NCI-H2107 (cell line): ENCODE data around the gene TAF5L.

Source experiments
- DNase-seq: peaks from one replicate; lab custom pipeline; 2025; lab: John Stamatoyannopoulos, UW

TAF5L gene

DNA sequence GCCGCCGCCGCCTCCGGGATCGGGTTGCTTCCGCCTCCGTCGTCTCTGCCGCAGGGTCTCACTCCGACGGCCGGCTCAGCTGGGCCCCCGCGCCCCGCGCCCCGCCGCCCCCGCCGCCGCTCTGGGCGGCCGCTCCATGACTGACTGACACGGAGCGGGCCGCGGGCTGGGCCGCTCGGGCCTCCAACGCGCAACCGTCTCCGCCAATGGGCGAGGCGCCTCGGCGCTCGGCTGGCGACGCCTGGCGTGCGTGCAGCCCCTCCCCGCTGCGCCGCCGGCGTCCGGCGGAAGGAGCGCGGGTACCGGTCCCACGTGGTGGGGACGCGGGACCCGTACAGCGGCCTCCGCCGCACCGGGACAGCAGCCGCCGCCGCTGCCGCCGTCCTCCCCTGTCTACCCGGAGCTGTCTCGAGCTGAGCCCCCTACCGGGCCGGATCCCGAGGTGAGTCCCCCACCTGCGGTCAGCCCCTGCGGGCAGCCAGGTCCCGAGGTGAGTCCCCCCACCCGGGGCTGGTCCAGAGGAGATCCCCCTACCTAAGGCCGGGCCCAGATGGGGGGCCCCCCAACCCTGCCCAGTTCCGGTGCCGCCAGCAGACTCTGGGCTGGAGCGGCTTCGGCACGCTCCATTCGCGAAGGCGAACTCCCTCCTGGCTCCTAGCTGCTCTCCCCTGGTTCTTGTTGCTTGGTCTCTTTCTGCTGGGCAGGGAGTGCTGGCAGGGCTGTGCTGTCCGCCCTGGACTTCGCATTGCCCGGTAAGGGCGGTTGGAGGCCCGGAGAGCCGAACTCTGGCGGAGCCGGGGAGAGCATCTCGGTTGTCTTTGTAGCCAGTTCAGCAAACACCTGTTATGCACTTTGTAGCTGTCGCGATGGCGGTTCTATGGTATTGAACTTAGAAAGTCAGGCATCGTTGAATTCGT lies at the start of gene TAF5L, which contains the start of gene URB2:
Gene TAF5L, minus strand, starts transcription at position 208 of the 917 bp plus-strand sequence. CDS start 11,640 bp downstream, outside the sequence.
Gene URB2, plus strand, starts transcription at position 333 of the 917 bp plus-strand sequence. CDS start 1,387 bp downstream, outside the sequence.
- DNase-seq: peak; percentile 87

DNA sequence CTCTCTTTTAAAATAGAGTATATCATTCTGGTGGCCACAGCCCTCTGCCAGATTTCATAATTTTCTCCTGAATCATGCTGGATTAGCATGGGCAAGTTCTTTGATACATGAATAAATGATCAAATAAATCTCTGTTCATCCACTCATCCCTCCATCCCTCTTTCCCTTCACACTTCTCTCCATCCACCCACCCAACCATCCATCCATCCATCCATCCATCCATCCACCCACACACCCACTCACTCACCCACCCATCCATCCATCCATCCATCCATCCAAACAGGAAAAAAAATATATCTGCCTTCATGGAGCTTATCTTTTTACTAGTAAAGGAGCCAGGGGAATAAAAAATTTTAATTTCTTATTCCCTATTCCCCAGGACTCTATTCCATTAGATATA lies 49.5 kb upstream of the TAF5L start:
- no peak for DNase-seq

DNA sequence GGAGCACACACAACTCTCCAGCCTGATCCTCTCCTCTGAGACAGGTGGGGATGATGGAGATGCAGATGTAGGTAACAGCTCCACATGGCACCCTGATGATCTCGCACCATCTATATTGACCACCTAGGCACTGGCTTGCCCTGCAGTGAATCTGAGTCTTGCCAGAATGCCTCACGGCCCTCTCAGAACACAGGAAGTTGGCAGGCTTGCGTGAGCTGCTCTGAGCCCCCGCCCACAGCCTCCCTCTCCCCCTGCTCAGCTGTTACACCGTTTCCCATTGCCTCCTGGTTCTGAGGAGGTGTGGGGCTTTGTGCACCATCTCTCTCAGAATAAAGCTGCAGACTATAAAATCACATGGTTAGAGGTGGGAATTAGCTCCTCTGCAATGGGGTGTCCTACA lies 48.1 kb upstream of the TAF5L start:
- no peak for DNase-seq

DNA sequence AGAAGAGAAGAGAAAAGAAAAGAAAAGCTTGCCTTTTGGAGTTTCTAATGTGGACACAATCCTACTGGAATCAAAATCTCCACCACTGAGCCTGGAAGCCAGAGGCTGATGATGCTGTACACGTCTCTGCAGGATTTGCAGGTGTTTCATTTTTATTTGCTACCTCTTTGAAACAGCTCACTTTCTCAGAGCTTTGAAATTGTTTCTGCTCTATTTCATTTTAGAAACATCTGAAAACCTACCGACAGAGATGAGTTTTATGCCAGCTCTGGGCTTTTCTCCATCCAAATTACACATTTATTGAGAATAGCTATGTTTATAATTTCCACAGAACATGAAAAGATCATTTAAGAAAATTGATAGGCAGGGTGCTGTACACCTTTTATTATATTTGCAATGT lies 46.3 kb upstream of the TAF5L start:
- no peak for DNase-seq

DNA sequence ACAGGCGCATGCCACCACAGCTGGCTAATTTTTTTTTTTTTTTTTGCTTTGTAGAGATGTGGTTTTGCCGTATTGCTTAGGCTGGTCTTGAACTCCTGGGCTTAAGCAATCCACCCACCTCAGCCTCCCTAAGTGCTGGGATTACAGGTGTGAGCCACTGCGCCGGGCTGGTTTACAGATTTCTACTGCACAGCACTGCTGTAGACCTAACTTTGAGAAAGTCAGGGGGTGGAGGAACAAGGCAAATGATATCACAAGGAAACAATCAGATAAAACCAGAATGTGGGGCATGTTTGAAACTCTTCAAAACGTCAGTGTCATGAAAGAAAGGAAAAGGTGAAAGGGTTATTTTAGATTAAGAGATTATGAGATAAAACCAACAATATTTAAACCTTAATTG lies 45.4 kb upstream of the TAF5L start:
- DNase-seq: no peak

DNA sequence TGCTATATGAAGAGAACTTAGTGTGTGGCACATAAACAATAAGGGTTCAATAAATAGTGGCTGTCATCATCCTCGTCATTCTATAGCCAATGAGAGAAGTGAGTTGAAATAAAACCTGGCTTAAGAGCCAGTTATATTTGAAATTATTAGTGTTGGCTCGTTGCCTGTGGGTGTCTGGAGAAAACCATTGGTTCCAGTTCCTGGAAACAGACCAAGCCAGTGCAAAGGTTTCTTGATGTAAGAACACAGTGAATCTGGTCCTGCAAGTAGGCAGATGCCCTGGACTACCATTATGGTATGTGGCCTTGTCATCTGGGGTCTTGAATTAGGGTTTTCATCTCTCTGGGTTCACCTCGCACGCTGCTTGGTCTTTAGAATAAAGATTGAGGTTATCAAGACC lies 43.4 kb upstream of the TAF5L start:
- no peak for DNase-seq

DNA sequence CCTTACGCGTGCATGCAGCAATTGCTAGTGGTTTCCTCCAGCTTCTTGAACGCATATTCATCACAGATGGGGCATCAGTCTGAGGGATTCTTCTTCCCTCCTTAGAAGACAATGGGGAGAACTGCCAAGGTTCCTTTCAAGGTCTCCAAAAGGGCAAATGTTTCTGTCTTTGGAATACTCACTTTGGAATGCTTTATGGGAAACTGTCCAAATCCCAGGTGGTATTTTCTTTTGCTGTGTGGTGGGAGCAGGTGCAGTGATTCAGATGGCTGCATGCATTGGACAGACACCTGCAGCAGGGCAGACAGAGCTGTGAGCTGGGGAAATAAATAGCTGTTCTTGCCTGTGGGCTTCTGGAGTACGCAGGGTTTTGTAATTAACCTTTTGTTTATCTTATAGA lies 40.7 kb upstream of the TAF5L start:
- DNase-seq: no peak

DNA sequence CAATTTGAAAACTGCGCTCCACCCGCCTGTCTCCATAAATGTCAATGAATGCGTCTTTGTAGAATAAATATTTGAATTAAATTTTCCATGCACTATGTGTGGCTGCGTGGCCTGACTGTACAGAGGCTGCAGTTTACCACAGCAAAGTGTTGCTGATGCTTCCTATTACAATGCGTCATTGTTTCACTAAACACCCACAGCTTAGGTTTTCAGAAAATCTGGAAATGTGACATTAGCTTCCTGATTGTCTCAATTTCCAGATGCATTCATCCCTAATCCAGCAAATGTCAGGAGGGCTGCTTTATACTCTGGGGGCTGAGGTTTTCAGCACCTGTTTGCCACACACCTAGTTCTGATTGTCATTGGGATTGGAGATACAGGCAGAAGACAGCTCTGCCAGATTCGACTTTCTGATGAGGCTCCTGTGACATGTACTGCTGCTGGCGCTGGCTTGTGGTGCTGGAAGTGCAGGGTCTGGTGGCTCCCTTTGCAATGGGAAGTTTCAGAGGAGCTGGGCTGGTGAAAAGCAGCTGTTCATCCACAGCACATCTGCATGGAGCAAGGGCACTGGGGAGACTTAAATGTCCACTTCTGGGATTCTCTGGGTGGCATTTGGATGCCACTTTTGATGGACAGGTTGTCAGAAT lies 40.1 kb upstream of the TAF5L start:
- no peak for DNase-seq

DNA sequence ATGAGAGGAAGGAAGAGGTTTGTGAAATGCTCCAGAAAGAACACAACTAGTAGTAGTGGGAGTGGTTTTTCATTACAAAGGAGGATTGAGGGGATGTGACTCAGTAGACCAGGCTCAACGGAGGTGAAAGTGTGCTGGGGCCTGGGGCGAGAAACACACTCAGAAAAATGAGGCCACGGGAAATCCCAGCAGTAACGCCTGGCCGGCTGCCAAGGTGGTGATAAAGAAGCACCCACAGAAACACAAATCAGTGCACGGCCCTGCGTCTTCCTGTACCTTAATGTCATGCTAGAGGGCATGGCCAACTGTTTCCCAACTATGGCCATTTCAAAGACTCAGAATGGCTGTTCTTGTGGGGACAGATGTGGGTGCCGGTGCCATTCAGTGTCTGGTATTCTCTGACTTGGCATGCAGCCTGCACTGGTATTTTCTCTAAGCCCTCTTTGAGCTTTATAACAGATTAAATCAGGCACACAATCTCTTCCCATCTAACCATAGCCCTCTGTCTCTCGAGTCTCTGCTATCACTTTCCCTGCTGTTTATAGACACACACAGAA lies 38.3 kb upstream of the TAF5L start:
- no peak for DNase-seq

DNA sequence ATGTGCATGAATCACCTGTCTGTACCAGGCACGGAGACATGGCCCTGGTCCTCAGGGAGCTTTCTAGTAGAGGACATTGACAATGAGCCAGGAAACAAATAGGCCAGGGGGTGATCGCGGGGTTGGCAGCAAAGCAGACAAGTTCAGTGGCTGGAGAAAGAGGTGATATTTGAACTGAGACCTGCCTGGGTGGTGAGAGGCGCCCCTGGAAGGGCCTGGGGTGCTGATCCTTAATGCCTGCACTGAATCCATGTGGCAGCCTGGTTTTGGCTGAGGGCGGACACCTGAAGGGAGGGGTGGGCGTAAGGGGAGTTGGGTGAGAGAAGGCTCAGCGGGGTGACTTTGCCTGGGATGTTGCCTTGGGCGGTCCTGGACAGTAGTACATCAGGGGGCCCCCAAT lies 36.0 kb upstream of the TAF5L start:
- no peak for DNase-seq

DNA sequence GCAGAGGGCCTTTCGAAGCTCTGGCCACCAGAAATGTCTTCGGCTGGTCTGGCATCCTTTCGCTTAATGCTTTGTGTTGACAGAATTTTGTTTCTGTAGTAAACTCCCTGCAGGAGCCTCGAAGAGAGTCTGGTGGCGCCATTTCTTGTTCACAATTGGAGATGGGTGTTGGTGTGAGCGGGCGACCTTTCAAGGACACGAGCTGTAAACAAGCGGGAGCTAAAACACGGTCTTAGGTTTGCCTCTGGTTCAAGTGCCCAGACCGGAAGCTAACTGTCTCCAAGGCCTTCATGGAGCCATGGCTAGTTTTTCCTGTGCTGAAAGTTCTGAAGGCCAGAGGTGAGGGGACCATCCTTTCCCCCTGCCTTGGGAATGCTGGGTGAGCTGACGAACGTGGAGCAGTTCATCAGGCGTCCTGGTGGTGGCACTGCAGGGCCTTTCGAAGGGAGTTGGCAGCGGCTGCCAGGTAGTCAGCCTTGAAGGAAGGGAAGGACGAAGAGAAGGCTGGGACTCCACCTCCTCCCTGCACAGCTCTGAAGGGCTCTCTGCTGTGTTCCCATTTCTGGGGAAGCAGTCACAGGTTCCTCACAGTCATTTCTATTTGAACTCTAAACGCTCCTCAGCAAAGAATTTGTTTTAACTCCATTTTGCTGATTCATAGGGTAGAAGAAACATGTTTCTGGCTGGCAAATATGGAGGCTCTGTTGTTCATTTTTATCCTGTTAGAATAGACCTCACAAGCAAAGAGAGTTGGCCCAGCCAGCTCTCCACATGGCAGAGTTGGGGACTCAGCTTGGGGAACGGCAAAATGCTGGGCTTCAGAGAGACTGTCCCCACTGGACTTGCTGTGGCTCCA lies 35.3 kb upstream of the TAF5L start:
- DNase-seq: peak; percentile 79

DNA sequence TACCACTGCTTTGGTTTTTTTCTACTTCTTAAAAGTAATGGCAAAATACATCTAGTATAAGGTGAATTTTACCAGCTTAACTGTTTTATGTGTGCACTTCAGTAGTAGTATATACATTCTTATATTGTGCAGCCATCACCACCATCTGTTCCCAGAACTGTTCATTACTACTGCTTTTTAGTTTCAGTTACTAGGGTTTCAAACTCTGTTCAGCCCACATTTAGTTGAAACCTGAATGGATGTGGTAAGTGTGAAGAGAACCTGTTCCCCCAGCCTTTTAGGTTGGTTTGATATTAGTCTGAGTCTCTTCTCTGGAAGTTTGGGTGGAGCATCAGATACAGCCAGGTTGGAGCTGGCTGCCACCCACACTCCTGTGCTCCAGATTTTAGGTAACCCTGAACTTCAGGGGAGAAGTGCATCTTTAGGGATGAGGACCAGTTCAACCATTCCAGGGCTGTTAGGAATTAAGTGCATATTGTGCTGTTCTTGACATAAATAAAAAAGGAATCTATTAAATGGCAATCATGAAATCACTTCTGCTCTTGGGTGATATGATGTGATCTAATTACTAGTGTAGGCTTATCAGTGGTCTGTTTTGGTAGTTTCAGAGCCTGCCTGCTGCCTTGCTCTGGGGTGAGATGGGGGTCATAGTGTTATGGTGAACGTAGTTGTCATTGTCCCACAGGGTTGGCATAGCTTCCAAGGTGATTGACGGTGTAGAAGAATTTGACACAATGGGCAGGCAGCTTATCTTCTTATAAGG lies 32.3 kb upstream of the TAF5L start:
- DNase-seq: no peak

DNA sequence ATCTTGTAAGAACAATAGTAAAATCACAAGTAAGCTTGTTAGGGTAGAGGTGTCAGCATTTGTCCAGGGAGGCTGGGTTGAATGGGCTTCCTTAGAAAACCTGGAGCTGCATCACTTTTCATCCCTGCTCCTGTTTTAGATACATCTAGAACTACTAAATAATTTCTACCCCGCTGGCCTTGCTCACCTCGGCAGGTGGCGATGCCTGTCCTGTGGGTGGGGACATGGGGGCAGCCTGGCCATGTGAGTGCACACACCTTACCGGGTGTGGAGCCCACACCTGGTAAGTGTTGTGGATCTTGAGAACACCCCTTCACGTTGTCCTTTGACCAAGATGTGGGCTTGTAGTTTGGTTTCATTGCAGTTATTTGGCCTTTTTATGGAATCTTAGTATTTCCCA lies 29.9 kb upstream of the TAF5L start:
- DNase-seq: no peak

DNA sequence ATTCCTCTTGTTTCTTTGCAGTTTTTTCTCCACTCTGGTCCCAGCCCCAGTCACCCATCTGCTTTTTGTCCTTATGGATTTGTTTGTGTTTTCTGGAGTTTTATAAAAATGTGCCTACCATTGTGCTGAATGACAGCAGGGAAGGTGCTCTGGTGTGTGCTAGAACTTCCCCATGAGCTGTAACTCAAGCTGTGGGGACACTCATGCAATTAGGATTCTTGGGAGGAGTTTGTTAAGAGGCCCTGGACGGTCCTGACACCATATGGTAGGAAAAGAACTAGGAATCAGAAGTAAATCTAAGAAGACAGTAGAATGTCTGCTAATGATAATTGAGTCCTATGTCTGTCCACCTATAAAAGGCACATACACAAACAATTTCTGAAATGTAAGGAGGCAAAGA lies 27.5 kb upstream of the TAF5L start:
- DNase-seq: no peak

DNA sequence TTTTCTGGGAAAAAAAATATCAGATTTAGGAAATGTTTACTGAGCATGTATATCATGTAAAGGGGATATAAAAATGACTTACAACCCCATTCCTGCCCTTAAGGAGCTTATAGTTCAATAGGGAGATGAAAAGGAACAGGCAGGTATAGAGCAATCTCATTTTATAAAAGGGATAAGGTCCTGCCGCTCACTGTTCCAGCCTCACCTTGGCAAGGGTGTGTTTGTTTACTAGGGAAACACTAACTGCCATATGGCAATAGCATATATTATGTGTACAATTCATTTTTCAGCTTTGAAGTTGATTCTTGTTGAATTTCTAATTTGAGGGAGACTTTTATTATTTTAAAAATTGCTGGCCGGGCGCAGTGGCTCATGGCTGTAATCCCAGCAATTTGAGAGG lies 25.6 kb upstream of the TAF5L start:
- DNase-seq: no peak

DNA sequence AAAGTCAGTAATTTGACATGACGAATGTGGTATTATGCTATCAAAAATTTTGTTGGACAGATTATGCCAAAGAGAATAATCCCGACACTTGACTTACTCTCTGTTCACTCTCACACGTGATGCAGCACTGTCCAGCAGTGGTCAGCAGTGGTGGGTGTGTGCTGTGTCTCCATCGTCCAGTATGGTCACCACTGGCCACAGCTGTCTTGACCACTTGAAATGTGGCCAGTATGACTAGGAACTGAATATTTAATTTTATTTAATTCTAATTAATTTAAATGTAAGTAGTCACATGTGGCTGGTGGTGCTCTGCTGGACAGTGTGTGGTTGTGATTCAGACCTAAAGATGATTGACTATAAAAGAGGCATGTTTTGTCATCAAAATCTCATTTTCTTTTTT lies 24.1 kb upstream of the TAF5L start:
- no peak for DNase-seq

DNA sequence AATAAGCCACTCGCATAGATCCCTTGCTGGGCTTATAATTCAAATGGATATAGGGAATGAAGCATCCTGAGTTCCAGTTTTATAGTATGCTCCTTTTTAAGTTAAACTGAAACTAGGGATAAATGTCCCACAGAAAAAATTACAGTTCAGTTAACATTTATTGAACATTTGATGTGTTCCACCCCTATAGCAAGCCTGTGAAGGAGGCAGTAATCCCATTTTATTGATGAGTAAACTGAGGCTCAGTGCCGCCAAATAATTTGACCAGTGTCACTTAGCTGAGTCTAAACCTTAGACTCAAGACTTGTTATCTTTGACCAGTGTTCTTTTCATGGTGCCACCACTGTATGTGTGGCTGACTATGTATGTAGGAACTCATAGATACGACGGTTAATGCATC lies 22.5 kb upstream of the TAF5L start:
- DNase-seq: no peak

DNA sequence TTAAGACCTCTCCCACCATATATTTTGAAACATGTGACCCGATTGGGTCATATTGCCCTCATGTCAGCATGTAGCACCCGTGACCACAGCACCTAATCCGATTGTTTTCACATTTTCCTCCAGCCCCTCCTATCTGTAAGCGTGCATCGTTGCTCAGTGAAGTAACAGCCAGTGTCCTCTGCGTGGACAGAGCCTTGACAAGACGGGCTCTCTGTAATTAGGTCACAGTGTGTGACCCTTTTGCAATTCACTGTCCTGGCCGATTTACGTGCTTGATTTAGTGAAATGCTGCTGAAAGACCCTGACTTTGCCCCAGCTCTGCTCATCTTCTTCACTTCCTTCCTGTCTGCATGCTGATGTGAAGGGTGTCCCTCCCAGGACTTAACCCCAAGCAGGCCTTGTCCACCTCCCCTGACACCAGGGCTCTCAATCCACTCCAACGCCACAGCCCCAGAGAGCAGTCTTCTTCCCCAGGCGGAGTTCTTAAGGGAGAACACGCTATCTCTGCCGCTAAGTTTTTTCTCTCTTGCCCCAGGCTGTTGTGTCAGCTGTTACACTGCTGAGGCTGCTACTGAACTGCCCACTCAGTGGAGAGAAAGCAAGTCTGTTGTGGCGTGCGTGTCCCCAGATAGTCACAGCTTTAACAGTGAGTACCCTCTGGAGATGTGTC lies 19.5 kb upstream of the TAF5L start:
- no peak for DNase-seq

DNA sequence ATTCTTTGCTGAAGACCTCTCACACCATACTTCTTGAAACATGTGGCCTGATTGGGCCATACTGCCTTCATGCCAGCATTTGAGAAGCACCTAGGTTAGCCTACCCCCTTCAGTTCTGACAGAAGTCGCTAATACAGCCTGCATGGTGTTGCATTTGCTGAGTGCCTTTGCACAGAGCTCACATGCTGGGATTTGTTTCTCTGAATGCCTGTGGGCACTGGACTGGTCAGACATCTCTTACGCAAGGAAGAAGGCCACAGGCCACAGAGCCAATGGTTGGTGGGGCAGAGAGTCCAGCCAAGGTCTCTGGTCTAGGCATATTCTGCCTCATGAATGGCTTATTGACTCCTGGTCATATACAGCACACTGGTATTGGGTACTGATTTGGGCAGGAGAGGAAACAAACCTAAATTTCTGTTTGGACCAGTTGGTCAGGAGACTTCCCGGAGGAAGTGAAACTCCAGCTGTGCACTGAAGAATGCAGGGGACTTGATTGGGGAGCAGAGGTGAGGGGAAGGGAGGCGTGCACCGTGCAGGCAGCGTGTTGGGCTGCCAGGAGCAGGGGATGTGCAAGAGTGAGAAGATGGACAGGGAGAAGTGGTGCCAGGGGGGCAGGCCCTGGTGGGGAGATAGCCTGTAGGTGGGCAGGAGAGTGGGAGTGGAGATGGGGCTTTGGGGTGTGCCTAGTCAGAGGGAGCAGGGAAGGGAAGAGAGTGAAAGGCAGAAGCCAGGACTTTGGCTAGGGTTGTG lies 18.2 kb upstream of the TAF5L start:
- DNase-seq: no peak

DNA sequence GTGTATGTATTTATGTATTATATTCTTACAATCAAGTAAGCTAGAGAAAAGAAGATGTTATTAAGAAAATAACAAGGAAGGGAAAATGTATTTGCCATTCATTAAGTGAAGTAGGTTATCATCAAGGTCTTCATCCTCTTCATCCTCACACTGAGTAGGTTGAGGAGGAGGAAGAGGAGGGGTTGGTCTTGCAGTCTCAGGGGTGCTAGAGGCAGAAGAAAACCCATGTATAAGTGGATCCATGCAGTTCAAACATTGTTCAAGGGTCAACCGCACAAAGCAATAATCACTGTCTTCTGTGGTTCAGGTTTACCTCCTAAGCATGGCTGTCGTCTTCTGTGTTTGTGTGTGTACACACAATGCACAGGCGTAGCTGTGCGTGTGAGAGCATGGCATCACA lies 17.0 kb upstream of the TAF5L start:
- DNase-seq: no peak
